GM21447 (cell line): ENCODE measurements around the gene SLC22A12.
"Not testable (repeated sequence)": the region's sequence is repeated elsewhere in the genome, so short reads cannot be mapped to it uniquely, and the experiment has no call there.

Experiments
- ATAC-seq: cut with Tn5 transposase; IDR thresholded peaks from one replicate; pipeline ENCODE4 v1.9.1; 2021; ENCODE audit not compliant: unreplicated experiment

The SLC22A12 gene

GRCh38 chr11:64583296-64584262 lies 7.4 kb upstream of the SLC22A12 start:
- ATAC-seq: no peak

GRCh38 chr11:64585150-64585549 lies 5.9 kb upstream of the SLC22A12 start:
- no peak for ATAC-seq

GRCh38 chr11:64586366-64586765 lies 4.7 kb upstream of the SLC22A12 start:
- no peak for ATAC-seq

GRCh38 chr11:64588701-64589100 lies 2.3 kb upstream of the SLC22A12 start:
- ATAC-seq: no peak

GRCh38 chr11:64591257-64592233 lies 525 bp downstream of the SLC22A12 start:
- ATAC-seq: no peak

- no peak for ATAC-seq
Measured at GRCh38 chr11:64592234-64592615, 1.2 kb downstream of the SLC22A12 start.

GRCh38 chr11:64592656-64593055 lies 1.6 kb downstream of the SLC22A12 start:
- no peak for ATAC-seq

- no peak for ATAC-seq
Measured at GRCh38 chr11:64593156-64594105, 2.4 kb downstream of the SLC22A12 start.

GRCh38 chr11:64594159-64594939 lies 3.3 kb downstream of the SLC22A12 start:
- ATAC-seq: no peak

GRCh38 chr11:64595922-64596321 lies 4.9 kb downstream of the SLC22A12 start:
- not testable (repeated sequence) for ATAC-seq

- ATAC-seq: no peak
Measured at GRCh38 chr11:64597671-64598101, 6.7 kb downstream of the SLC22A12 start.

- no peak for ATAC-seq
Measured at GRCh38 chr11:64598106-64598796, 7.2 kb downstream of the SLC22A12 start.

- ATAC-seq: no peak
Measured at GRCh38 chr11:64598797-64599697, 8.0 kb downstream of the SLC22A12 start.

- ATAC-seq: no peak
Measured at GRCh38 chr11:64599698-64600211, 8.7 kb downstream of the SLC22A12 start.

- no peak for ATAC-seq
Measured at GRCh38 chr11:64600281-64600992, 9.4 kb downstream of the SLC22A12 start.

- ATAC-seq: no peak
Measured at GRCh38 chr11:64601605-64602465, 10.8 kb downstream of the SLC22A12 start.
